ENCODE results near the gene MYL5. TPM values are rescaled to one million over a fixed set of nuclear protein-coding genes. Genes with fewer than 3 reads are reported as not detected.

The MYL5 gene
- polyA plus RNA-seq, 2 of the 4 experiments (the other 2 are of a cell fraction) = 8.0 to 8.3 TPM

DNA sequence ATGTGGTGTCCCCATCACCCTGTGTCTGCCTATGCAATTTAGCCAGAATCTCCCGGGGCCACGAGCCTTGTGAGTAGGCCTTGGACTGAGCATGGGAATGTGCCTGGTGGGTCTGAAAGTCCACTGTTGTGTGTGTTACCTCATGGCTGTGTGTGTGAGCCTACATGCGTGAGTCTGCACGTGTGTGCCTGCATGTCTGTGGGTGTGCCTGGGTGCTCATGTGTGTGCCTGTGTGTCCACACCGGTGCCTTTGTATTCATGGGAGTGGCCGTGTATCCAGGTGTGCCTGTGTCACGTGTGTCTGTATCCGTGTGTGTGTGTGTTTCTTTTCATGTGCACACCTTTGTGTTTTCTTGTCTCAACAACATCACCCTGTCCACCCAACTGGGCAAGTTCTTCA lies 14.5 kb upstream of the MYL5 start:
- TF ChIP-seq MAZ (IDR thresholded peaks at IDR 0.05; ENCODE audit: borderline replicate concordance, low read depth, low read length) = no peak
- no peak for TF ChIP-seq EP300 (IDR thresholded peaks at IDR 0.05)
- TF ChIP-seq, protein P1, sequence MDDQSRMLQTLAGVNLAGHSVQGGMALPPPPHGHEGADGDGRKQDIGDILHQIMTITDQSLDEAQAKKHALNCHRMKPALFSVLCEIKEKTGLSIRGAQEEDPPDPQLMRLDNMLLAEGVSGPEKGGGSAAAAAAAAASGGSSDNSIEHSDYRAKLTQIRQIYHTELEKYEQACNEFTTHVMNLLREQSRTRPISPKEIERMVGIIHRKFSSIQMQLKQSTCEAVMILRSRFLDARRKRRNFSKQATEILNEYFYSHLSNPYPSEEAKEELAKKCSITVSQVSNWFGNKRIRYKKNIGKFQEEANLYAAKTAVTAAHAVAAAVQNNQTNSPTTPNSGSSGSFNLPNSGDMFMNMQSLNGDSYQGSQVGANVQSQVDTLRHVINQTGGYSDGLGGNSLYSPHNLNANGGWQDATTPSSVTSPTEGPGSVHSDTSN (IDR thresholded peaks at IDR 0.05) = no peak
- no peak for TF ChIP-seq ESRRA (IDR thresholded peaks at IDR 0.05; ENCODE audit: borderline replicate concordance, low read length)
- TF ChIP-seq RNF2 (IDR thresholded peaks at IDR 0.05; ENCODE audit: borderline replicate concordance, low read depth) = no peak
- no peak for TF ChIP-seq CBX8 (IDR thresholded peaks at IDR 0.05)
- no peak for TF ChIP-seq MAFK (IDR thresholded peaks at IDR 0.05; ENCODE audit: partially characterized antibody)
- TF ChIP-seq, protein P2, sequence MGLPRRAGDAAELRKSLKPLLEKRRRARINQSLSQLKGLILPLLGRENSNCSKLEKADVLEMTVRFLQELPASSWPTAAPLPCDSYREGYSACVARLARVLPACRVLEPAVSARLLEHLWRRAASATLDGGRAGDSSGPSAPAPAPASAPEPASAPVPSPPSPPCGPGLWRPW (IDR thresholded peaks at IDR 0.05) = no peak
- no peak for TF ChIP-seq FOXS1 (CRISPR knock-in tag; IDR thresholded peaks at IDR 0.05)
- TF ChIP-seq RAD21 (conservative IDR thresholded peaks at IDR 0.05 in 1 of 2, IDR thresholded peaks at IDR 0.05 in 1 of 2) = no peak
- no peak for TF ChIP-seq TP53 (CRISPR knock-in tag; IDR thresholded peaks at IDR 0.05)
- no peak for TF ChIP-seq ZNF302 (CRISPR knock-in tag; IDR thresholded peaks at IDR 0.05)
- TF ChIP-seq, protein P3, sequence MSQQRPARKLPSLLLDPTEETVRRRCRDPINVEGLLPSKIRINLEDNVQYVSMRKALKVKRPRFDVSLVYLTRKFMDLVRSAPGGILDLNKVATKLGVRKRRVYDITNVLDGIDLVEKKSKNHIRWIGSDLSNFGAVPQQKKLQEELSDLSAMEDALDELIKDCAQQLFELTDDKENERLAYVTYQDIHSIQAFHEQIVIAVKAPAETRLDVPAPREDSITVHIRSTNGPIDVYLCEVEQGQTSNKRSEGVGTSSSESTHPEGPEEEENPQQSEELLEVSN (IDR thresholded peaks at IDR 0.05; ENCODE audit: borderline replicate concordance, low read depth) = no peak
- TF ChIP-seq, protein P4, sequence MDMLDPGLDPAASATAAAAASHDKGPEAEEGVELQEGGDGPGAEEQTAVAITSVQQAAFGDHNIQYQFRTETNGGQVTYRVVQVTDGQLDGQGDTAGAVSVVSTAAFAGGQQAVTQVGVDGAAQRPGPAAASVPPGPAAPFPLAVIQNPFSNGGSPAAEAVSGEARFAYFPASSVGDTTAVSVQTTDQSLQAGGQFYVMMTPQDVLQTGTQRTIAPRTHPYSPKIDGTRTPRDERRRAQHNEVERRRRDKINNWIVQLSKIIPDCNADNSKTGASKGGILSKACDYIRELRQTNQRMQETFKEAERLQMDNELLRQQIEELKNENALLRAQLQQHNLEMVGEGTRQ (IDR thresholded peaks at IDR 0.05) = no peak
- no peak for TF ChIP-seq NR3C1 (IDR thresholded peaks at IDR 0.05)
- TF ChIP-seq NPAS2 (CRISPR knock-in tag; IDR thresholded peaks at IDR 0.05; ENCODE audit: borderline replicate concordance) = no peak
- Histone ChIP-seq H3K4me1 (no peaks in the 10 kb centered on the region), H3K4me2 (no peak overlapping the region), H3K9me3 (no peaks in the 10 kb centered on the region; the same call in 2 of the 3 replicates), H3K27ac (no peak overlapping the region), H3K4me3 (no peak overlapping the region)
- ATAC-seq (no peak), DNase-seq (ENCODE audit: low read depth in 1 of 2, low spot score in 1 of 2) (no peak), FAIRE-seq (no peak)
- ChIA-PET POLR2A (no interaction called here), CTCF (no interaction called here)
- 47% methylated on average over 8 of the region's 8 CpGs for WGBS (ENCODE audit: missing lambda C conversion rate)

DNA sequence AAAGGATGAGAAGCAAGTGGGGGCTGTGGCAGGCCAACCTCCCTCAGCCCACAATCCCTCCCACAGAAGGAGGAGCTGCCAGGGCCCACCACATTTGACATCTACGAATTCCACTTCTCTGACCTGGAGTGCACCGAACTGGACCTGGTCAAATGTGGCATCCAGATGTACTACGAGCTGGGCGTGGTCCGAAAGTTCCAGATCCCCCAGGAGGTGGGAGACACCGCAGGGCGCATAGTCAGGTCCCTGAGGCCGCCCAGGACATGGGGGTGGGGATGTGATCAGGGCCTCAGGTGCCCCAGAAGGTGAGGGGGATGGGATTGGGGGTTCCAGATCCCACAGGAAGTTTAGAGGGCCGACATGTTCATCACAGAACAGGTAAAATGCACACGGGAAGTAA lies 13.9 kb upstream of the MYL5 start:
- Histone ChIP-seq H3K4me1 (no peaks in the 10 kb centered on the region), H3K4me2 (no peak overlapping the region), H3K27ac (no peak overlapping the region), H3K9me3 (no peaks in the 10 kb centered on the region; the same call in 2 of the 3 replicates), H3K4me3 (no peak overlapping the region)
- POLR2A ChIA-PET = no interaction called here
- CTCF ChIA-PET = no interaction called here
- no peak for FAIRE-seq
- WGBS (ENCODE audit: missing lambda C conversion rate) = 23% methylated on average over 3 of the region's 10 CpGs
- DNase-seq (ENCODE audit: low read depth in 1 of 2, low spot score in 1 of 2) = no peak
- TF ChIP-seq NR3C1 (IDR thresholded peaks at IDR 0.05) (no peak), CBX2 (IDR thresholded peaks at IDR 0.05; ENCODE audit: borderline replicate concordance, low read depth) (no peak)
- TF ChIP-seq, protein P4 (IDR thresholded peaks at IDR 0.05) = no peak
- TF ChIP-seq, protein P5, sequence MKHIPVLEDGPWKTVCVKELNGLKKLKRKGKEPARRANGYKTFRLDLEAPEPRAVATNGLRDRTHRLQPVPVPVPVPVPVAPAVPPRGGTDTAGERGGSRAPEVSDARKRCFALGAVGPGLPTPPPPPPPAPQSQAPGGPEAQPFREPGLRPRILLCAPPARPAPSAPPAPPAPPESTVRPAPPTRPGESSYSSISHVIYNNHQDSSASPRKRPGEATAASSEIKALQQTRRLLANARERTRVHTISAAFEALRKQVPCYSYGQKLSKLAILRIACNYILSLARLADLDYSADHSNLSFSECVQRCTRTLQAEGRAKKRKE (CRISPR knock-in tag; IDR thresholded peaks at IDR 0.05; ENCODE audit: low read depth) = no peak
- ATAC-seq = no peak

DNA sequence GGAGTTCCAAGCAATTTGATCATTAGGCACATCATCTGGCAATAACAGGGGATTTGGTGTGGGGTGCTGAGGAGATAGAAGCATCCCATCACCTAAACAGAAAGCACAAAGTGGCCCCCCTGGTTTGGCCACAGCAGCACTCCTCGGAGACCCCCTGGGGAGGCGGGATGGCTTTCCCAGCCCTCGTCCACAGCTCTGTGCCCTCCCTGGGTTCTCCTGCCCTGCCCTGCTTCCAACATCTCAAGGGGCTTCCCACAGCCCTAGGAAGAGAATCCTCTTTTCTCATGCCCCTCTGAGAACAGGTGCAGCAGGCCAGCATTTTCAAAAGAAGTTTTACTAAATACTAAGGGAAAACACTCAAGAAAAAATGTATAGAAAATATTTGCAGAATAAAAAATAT lies 13.1 kb upstream of the MYL5 start:
- Histone ChIP-seq H3K9me3 (no peaks in the 10 kb centered on the region; the same call in 2 of the 3 replicates), H3K4me3 (no peak overlapping the region), H3K4me1 (no peaks in the 10 kb centered on the region), H3K4me2 (no peak overlapping the region), H3K27ac (no peak overlapping the region)
- ATAC-seq = no peak
- CTCF ChIA-PET = no interaction called here
- DNase-seq (ENCODE audit: low read depth in 1 of 2, low spot score in 1 of 2) = no peak
- no peak for FAIRE-seq
- 7% methylated on average over 3 of the region's 3 CpGs for WGBS (ENCODE audit: missing lambda C conversion rate)
- POLR2A ChIA-PET = no interaction called here
- TF ChIP-seq, protein P3 (IDR thresholded peaks at IDR 0.05; ENCODE audit: borderline replicate concordance, low read depth) = no peak
- no peak for TF ChIP-seq RCOR1 (IDR thresholded peaks at IDR 0.05; ENCODE audit: low read depth, low read length)
- TF ChIP-seq, protein P6, sequence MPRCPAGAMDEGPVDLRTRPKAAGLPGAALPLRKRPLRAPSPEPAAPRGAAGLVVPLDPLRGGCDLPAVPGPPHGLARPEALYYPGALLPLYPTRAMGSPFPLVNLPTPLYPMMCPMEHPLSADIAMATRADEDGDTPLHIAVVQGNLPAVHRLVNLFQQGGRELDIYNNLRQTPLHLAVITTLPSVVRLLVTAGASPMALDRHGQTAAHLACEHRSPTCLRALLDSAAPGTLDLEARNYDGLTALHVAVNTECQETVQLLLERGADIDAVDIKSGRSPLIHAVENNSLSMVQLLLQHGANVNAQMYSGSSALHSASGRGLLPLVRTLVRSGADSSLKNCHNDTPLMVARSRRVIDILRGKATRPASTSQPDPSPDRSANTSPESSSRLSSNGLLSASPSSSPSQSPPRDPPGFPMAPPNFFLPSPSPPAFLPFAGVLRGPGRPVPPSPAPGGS (IDR thresholded peaks at IDR 0.05) = no peak
- TF ChIP-seq, protein P1 (IDR thresholded peaks at IDR 0.05) = no peak
- TF ChIP-seq CBX8 (IDR thresholded peaks at IDR 0.05) = no peak
- TF ChIP-seq SREBF2 (IDR thresholded peaks at IDR 0.05) = no peak
- TF ChIP-seq, protein P7, sequence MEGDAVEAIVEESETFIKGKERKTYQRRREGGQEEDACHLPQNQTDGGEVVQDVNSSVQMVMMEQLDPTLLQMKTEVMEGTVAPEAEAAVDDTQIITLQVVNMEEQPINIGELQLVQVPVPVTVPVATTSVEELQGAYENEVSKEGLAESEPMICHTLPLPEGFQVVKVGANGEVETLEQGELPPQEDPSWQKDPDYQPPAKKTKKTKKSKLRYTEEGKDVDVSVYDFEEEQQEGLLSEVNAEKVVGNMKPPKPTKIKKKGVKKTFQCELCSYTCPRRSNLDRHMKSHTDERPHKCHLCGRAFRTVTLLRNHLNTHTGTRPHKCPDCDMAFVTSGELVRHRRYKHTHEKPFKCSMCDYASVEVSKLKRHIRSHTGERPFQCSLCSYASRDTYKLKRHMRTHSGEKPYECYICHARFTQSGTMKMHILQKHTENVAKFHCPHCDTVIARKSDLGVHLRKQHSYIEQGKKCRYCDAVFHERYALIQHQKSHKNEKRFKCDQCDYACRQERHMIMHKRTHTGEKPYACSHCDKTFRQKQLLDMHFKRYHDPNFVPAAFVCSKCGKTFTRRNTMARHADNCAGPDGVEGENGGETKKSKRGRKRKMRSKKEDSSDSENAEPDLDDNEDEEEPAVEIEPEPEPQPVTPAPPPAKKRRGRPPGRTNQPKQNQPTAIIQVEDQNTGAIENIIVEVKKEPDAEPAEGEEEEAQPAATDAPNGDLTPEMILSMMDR (IDR thresholded peaks at IDR 0.05) = no peak
- TF ChIP-seq RARB (CRISPR knock-in tag; IDR thresholded peaks at IDR 0.05) = no peak
- TF ChIP-seq JUN (IDR thresholded peaks at IDR 0.05) = no peak
- TF ChIP-seq NR3C1 (IDR thresholded peaks at IDR 0.05) = no peak
